HEK293 (cell line): Measurements from ENCODE around the gene PRICKLE1.

ENCODE experiments used
- CTCF ChIA-PET: fragments of 350-600 bp; formaldehyde crosslinking; extraction: SDS; loops from one replicate; lab custom pipeline; 2021; ENCODE audit warnings: antibody characterized with exemption; lab: Yijun Ruan, JAX
- POLR2A ChIA-PET: fragments of 300-600 bp; formaldehyde crosslinking; extraction: SDS; loops from one replicate; lab custom pipeline; 2020; ENCODE audit warnings: antibody characterized with exemption, inconsistent platforms; lab: Yijun Ruan, JAX
- H3K27ac ChIP-seq: fragments of 200-500 bp; sonication (Bioruptor generic); 2 replicates; pipeline ENCODE4 v1.5.1; 2014; ENCODE audit warnings: low read depth, low read length, control low read depth, inconsistent platforms; ENCODE audit errors: extremely low read depth
- H3K36me3 ChIP-seq, 2 experiments: fragments of 200-500 bp in 1 of 2; sonication (Bioruptor generic) in 1 of 2; 1 replicate in 1 of 2; 2 replicates in 1 of 2; pipeline ENCODE4 v1.5.1; 2014 to 2017; ENCODE audit warnings: inconsistent platforms in 2 of 2, low read length in 2 of 2; ENCODE audit not compliant: control insufficient read depth in 2 of 2, insufficient read depth in 1 of 2
- H3K4me1 ChIP-seq: fragments of 200-500 bp; sonication (Bioruptor generic); 2 replicates; pipeline ENCODE4 v1.5.1; 2014; ENCODE audit warnings: mild to moderate bottlenecking, low read length, inconsistent platforms; ENCODE audit not compliant: control insufficient read depth, insufficient read depth
- H3K4me3 ChIP-seq: 2 replicates; pipeline ENCODE4 v1.5.1; 2011; ENCODE audit warnings: low read depth, mild to moderate bottlenecking, control low read depth, low read length, moderate library complexity
- H3K9me3 ChIP-seq: fragments of 200-500 bp; sonication (Bioruptor generic); 2 replicates; pipeline ENCODE4 v1.5.1; 2014; ENCODE audit warnings: low read depth, low read length, inconsistent platforms; ENCODE audit not compliant: control insufficient read depth, insufficient read depth
- GFI1B ChIP-seq: fragments of 450-650 bp; formaldehyde crosslinking; IDR thresholded peaks from 2 replicates; pipeline ENCODE4 v1.5.1; 2016; ENCODE audit warnings: missing biosample characterization, missing genetic modification characterization
- GLIS1 ChIP-seq: fragments of 450-650 bp; formaldehyde crosslinking; IDR thresholded peaks from 2 replicates; pipeline ENCODE4 v1.5.1; 2016; ENCODE audit warnings: missing biosample characterization, missing genetic modification characterization
- IKZF3 ChIP-seq: fragments of 450-650 bp; IDR thresholded peaks from 2 replicates; pipeline ENCODE4 v1.5.0; 2018; ENCODE audit warnings: missing biosample characterization, mild to moderate bottlenecking, missing genetic modification characterization, moderate library complexity
- KLF9 ChIP-seq: fragments of 450-650 bp; formaldehyde crosslinking; IDR thresholded peaks from 2 replicates; pipeline ENCODE4 v1.5.1; 2016; ENCODE audit warnings: missing biosample characterization, missing genetic modification characterization, low read depth
- MZF1 ChIP-seq: fragments of 450-650 bp; formaldehyde crosslinking; IDR thresholded peaks from 2 replicates; pipeline ENCODE4 v1.5.1; 2017; ENCODE audit warnings: missing biosample characterization, missing genetic modification characterization, borderline replicate concordance
- SCRT2 ChIP-seq: fragments of 450-650 bp; formaldehyde crosslinking; IDR thresholded peaks from 2 replicates; pipeline ENCODE4 v1.5.1; 2016; ENCODE audit warnings: missing biosample characterization, missing genetic modification characterization
- SP2 ChIP-seq: fragments of 450-650 bp; formaldehyde crosslinking; IDR thresholded peaks from 2 replicates; pipeline ENCODE4 v1.5.1; 2016; ENCODE audit warnings: missing biosample characterization, missing genetic modification characterization
- WT1 ChIP-seq: fragments of 450-650 bp; formaldehyde crosslinking; IDR thresholded peaks from 2 replicates; pipeline ENCODE4 v1.5.1; 2016; ENCODE audit warnings: missing biosample characterization, missing genetic modification characterization
- YY2 ChIP-seq: fragments of 450-650 bp; formaldehyde crosslinking; IDR thresholded peaks from 2 replicates; pipeline ENCODE4 v1.5.1; 2016; ENCODE audit warnings: missing biosample characterization, missing genetic modification characterization
- ZBTB1 ChIP-seq: fragments of 450-650 bp; formaldehyde crosslinking; IDR thresholded peaks from 2 replicates; pipeline ENCODE4 v1.5.1; 2016; ENCODE audit warnings: missing biosample characterization, missing genetic modification characterization
- ZBTB17 ChIP-seq: fragments of 450-650 bp; formaldehyde crosslinking; IDR thresholded peaks from 2 replicates; pipeline ENCODE4 v1.5.1; 2016; ENCODE audit warnings: missing biosample characterization, missing genetic modification characterization
- ZBTB8A ChIP-seq: fragments of 450-650 bp; formaldehyde crosslinking; IDR thresholded peaks from 2 replicates; pipeline ENCODE4 v1.5.1; 2016; ENCODE audit warnings: missing biosample characterization, missing genetic modification characterization
- ZFHX2 ChIP-seq: fragments of 450-650 bp; formaldehyde crosslinking; conservative IDR thresholded peaks from 2 replicates; pipeline ENCODE4 v1.5.1; 2016; ENCODE audit warnings: missing biosample characterization, missing genetic modification characterization
- ZIC2 ChIP-seq: fragments of 450-650 bp; formaldehyde crosslinking; IDR thresholded peaks from 2 replicates; pipeline ENCODE4 v1.5.1; 2016; ENCODE audit warnings: missing biosample characterization, missing genetic modification characterization
- ZNF10 ChIP-seq: fragments of 450-650 bp; formaldehyde crosslinking; IDR thresholded peaks from 2 replicates; pipeline ENCODE4 v1.5.1; 2017; ENCODE audit warnings: missing biosample characterization, missing genetic modification characterization
- ZNF302 ChIP-seq: fragments of 450-650 bp; formaldehyde crosslinking; IDR thresholded peaks from 2 replicates; pipeline ENCODE4 v1.5.1; 2016; ENCODE audit warnings: missing biosample characterization, missing genetic modification characterization, low read depth
- ZNF324 ChIP-seq: fragments of 450-650 bp; formaldehyde crosslinking; IDR thresholded peaks from 2 replicates; pipeline ENCODE4 v1.5.1; 2016; ENCODE audit warnings: missing biosample characterization, missing genetic modification characterization
- ZNF341 ChIP-seq: fragments of 450-650 bp; formaldehyde crosslinking; IDR thresholded peaks from 2 replicates; pipeline ENCODE4; 2016; ENCODE audit warnings: low read depth, missing biosample characterization, missing genetic modification characterization
- ZNF394 ChIP-seq: fragments of 450-650 bp; formaldehyde crosslinking; IDR thresholded peaks from 2 replicates; pipeline ENCODE4 v1.5.1; 2016; ENCODE audit warnings: missing biosample characterization, missing genetic modification characterization, mild to moderate bottlenecking, moderate library complexity, borderline replicate concordance
- ZNF561 ChIP-seq: fragments of 450-650 bp; IDR thresholded peaks from 2 replicates; pipeline ENCODE4 v1.5.1; 2018; ENCODE audit warnings: missing biosample characterization, missing genetic modification characterization, borderline replicate concordance
- ZNF660 ChIP-seq: fragments of 450-650 bp; IDR thresholded peaks from 2 replicates; pipeline ENCODE4 v1.5.1; 2018; ENCODE audit warnings: missing biosample characterization, mild to moderate bottlenecking, missing genetic modification characterization
- TF ChIP-seq, protein P1 (sequence below): fragments of 450-650 bp; formaldehyde crosslinking; IDR thresholded peaks from 2 replicates; pipeline ENCODE4 v1.5.1; 2016; ENCODE audit warnings: missing biosample characterization, missing genetic modification characterization, low read depth
- TF ChIP-seq, protein P2 (sequence below): fragments of 450-650 bp; formaldehyde crosslinking; IDR thresholded peaks from 2 replicates; pipeline ENCODE4 v1.5.1; 2017; ENCODE audit warnings: missing biosample characterization, missing genetic modification characterization
- TF ChIP-seq, protein P3 (sequence below): fragments of 450-650 bp; formaldehyde crosslinking; IDR thresholded peaks from 2 replicates; pipeline ENCODE4 v1.5.1; 2017; ENCODE audit warnings: missing biosample characterization, missing genetic modification characterization
- TF ChIP-seq, protein P4 (sequence below): fragments of 450-650 bp; formaldehyde crosslinking; IDR thresholded peaks from 2 replicates; pipeline ENCODE4 v1.5.1; 2017; ENCODE audit warnings: missing biosample characterization, missing genetic modification characterization
- TF ChIP-seq, protein P5 (sequence below): fragments of 450-650 bp; formaldehyde crosslinking; IDR thresholded peaks from 2 replicates; pipeline ENCODE4 v1.5.1; 2016; ENCODE audit warnings: missing biosample characterization, missing genetic modification characterization
- TF ChIP-seq, protein P6 (sequence below): fragments of 450-650 bp; formaldehyde crosslinking; IDR thresholded peaks from 2 replicates; pipeline ENCODE4 v1.5.1; 2016; ENCODE audit warnings: missing biosample characterization, missing genetic modification characterization

Gene PRICKLE1

DNA sequence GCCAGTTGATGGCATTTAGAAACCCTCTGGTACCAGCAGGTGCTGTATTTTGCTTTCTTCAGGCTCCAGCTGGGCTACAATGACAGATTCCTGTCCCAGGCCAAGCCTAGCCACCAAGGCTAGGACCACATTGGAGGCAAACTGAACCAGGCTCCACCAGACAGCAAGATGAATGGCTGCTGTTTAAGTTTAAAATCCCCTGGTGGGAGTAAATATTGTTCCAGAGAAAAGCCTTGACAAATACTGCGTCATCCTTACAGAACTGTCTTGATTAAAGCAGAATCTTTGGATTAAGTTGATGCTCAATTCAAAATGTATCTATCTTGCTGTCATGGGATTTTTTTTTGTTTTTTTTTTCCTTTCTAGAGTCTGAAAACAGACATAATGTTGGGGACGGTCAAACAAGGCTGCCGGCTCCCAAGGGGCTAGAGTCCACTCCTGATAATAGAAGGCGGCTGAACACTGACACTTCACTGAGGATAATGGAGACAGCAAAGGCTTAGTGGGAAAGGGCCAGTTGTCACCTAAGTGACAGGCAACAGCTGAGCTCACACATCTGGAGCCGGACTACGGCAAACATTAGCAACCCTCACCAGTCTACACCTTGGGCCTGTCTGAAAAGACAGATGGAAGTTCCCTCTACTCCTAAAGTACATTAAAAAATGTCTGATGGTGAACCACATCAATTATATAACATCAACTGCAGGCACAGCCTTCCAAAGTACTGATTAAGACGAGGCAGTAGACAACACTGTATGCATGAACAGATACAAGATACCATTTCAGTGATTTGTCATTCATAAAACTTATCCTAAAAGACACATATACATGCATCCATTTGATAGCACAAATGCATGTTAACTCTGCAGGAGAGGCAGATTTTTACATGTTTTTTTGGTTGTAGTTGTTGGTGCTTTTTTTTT is 1.7 kb downstream of the PRICKLE1 start:
- Histone ChIP-seq H3K4me1 (peaks cover 25% of the 10 kb centered on the region), H3K27ac (peak overlapping the region; percentile 97), H3K4me3 (peak overlapping the region; percentile 94), H3K36me3 (no peaks in the 10 kb centered on the region), H3K9me3 (no peaks in the 10 kb centered on the region)
- ChIA-PET POLR2A (interaction anchor here (1.2 kb wide), 1 partner anchor 104 kb away, joined by 8 read pairs; no protein-coding TSS in a partner anchor), CTCF (interaction anchor here (0.5 to 1.1 kb wide), 5 partner anchors 18 to 695 kb away, joined by 3 to 5 read pairs (median 3); no protein-coding TSS in a partner anchor)
- TF ChIP-seq ZIC2 (tag by site-specific recombination) (peak; percentile 90), MZF1 (peak; percentile 34; the same call in 1 of the 2 replicates), SCRT2 (tag by site-specific recombination) (no peak), ZBTB8A (tag by site-specific recombination) (peak; percentile 51), IKZF3 (tag by site-specific recombination) (peak; percentile 82), GLIS1 (tag by site-specific recombination) (peak; percentile 73), GFI1B (0 out of 2 replicates have a peak, but pooled peaks have one; percentile 27), ZNF324 (tag by site-specific recombination) (0 out of 2 replicates have a peak, but pooled peaks have one; percentile 34), SP2 (no peak), ZNF394 (tag by site-specific recombination) (no peak; the same call in 1 of the 2 replicates), ZNF561 (0 out of 2 replicates have a peak, but pooled peaks have one; percentile 23), ZNF341 (tag by site-specific recombination) (peak; percentile 66), YY2 (no peak), KLF9 (tag by site-specific recombination) (no peak), ZNF660 (0 out of 2 replicates have a peak, but pooled peaks have one; percentile 23), ZFHX2 (tag by site-specific recombination) (peak; percentile 29; the same call in 1 of the 2 replicates), WT1 (tag by site-specific recombination) (0 out of 2 replicates have a peak, but pooled peaks have one; percentile 33), ZNF302 (tag by site-specific recombination) (no peak), ZBTB17 (tag by site-specific recombination) (peak; percentile 45), ZNF10 (peak; percentile 90), ZBTB1 (tag by site-specific recombination) (no peak)
- TF ChIP-seq, protein P1, sequence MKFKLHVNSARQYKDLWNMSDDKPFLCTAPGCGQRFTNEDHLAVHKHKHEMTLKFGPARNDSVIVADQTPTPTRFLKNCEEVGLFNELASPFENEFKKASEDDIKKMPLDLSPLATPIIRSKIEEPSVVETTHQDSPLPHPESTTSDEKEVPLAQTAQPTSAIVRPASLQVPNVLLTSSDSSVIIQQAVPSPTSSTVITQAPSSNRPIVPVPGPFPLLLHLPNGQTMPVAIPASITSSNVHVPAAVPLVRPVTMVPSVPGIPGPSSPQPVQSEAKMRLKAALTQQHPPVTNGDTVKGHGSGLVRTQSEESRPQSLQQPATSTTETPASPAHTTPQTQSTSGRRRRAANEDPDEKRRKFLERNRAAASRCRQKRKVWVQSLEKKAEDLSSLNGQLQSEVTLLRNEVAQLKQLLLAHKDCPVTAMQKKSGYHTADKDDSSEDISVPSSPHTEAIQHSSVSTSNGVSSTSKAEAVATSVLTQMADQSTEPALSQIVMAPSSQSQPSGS (tag by site-specific recombination), result peak; percentile 84
- TF ChIP-seq, protein P2, sequence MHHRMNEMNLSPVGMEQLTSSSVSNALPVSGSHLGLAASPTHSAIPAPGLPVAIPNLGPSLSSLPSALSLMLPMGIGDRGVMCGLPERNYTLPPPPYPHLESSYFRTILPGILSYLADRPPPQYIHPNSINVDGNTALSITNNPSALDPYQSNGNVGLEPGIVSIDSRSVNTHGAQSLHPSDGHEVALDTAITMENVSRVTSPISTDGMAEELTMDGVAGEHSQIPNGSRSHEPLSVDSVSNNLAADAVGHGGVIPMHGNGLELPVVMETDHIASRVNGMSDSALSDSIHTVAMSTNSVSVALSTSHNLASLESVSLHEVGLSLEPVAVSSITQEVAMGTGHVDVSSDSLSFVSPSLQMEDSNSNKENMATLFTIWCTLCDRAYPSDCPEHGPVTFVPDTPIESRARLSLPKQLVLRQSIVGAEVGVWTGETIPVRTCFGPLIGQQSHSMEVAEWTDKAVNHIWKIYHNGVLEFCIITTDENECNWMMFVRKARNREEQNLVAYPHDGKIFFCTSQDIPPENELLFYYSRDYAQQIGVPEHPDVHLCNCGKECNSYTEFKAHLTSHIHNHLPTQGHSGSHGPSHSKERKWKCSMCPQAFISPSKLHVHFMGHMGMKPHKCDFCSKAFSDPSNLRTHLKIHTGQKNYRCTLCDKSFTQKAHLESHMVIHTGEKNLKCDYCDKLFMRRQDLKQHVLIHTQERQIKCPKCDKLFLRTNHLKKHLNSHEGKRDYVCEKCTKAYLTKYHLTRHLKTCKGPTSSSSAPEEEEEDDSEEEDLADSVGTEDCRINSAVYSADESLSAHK (tag by site-specific recombination), result peak; percentile 44; the same call in 1 of the 2 replicates
- TF ChIP-seq, protein P3, sequence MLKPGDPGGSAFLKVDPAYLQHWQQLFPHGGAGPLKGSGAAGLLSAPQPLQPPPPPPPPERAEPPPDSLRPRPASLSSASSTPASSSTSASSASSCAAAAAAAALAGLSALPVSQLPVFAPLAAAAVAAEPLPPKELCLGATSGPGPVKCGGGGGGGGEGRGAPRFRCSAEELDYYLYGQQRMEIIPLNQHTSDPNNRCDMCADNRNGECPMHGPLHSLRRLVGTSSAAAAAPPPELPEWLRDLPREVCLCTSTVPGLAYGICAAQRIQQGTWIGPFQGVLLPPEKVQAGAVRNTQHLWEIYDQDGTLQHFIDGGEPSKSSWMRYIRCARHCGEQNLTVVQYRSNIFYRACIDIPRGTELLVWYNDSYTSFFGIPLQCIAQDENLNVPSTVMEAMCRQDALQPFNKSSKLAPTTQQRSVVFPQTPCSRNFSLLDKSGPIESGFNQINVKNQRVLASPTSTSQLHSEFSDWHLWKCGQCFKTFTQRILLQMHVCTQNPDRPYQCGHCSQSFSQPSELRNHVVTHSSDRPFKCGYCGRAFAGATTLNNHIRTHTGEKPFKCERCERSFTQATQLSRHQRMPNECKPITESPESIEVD, result peak; percentile 92
- TF ChIP-seq, protein P4, sequence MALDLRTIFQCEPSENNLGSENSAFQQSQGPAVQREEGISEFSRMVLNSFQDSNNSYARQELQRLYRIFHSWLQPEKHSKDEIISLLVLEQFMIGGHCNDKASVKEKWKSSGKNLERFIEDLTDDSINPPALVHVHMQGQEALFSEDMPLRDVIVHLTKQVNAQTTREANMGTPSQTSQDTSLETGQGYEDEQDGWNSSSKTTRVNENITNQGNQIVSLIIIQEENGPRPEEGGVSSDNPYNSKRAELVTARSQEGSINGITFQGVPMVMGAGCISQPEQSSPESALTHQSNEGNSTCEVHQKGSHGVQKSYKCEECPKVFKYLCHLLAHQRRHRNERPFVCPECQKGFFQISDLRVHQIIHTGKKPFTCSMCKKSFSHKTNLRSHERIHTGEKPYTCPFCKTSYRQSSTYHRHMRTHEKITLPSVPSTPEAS (tag by site-specific recombination), result no peak
- TF ChIP-seq, protein P5, sequence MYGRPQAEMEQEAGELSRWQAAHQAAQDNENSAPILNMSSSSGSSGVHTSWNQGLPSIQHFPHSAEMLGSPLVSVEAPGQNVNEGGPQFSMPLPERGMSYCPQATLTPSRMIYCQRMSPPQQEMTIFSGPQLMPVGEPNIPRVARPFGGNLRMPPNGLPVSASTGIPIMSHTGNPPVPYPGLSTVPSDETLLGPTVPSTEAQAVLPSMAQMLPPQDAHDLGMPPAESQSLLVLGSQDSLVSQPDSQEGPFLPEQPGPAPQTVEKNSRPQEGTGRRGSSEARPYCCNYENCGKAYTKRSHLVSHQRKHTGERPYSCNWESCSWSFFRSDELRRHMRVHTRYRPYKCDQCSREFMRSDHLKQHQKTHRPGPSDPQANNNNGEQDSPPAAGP (tag by site-specific recombination), result no peak
- TF ChIP-seq, protein P6, sequence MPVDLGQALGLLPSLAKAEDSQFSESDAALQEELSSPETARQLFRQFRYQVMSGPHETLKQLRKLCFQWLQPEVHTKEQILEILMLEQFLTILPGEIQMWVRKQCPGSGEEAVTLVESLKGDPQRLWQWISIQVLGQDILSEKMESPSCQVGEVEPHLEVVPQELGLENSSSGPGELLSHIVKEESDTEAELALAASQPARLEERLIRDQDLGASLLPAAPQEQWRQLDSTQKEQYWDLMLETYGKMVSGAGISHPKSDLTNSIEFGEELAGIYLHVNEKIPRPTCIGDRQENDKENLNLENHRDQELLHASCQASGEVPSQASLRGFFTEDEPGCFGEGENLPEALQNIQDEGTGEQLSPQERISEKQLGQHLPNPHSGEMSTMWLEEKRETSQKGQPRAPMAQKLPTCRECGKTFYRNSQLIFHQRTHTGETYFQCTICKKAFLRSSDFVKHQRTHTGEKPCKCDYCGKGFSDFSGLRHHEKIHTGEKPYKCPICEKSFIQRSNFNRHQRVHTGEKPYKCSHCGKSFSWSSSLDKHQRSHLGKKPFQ (tag by site-specific recombination), result 0 out of 2 replicates have a peak, but pooled peaks have one; percentile 40
